GM10248 (cell line): ENCODE measurements around the gene RANBP17.

Experiments used
- CTCF ChIA-PET: fragments of 300-600 bp; sonication (Branson Sonifier 250); formaldehyde crosslinking; extraction: SDS; loops from one replicate; lab custom pipeline; 2021; ENCODE audit warnings: antibody characterized with exemption; lab: Yijun Ruan, JAX
- POLR2A ChIA-PET: fragments of 350-650 bp; sonication (Branson Sonifier 250); formaldehyde crosslinking; extraction: SDS; loops from one replicate; lab custom pipeline; 2020; ENCODE audit warnings: antibody characterized with exemption; lab: Yijun Ruan, JAX
- DNase-seq: peaks from one replicate; pipeline ENCODE4 v3.0.0; 2012; ENCODE audit errors: extremely low spot score
- TF ChIP-seq, protein P1 (sequence below): IDR thresholded peaks from 2 replicates; pipeline ENCODE4 v1.5.1; 2012; ENCODE audit warnings: mild to moderate bottlenecking, low read depth; ENCODE audit errors: extremely low read depth, missing control alignments, control extremely low read depth

The RANBP17 gene

GRCh38 chr5:171323806-171324632, 462.2 kb downstream of the RANBP17 start:
- TF ChIP-seq, protein P1, sequence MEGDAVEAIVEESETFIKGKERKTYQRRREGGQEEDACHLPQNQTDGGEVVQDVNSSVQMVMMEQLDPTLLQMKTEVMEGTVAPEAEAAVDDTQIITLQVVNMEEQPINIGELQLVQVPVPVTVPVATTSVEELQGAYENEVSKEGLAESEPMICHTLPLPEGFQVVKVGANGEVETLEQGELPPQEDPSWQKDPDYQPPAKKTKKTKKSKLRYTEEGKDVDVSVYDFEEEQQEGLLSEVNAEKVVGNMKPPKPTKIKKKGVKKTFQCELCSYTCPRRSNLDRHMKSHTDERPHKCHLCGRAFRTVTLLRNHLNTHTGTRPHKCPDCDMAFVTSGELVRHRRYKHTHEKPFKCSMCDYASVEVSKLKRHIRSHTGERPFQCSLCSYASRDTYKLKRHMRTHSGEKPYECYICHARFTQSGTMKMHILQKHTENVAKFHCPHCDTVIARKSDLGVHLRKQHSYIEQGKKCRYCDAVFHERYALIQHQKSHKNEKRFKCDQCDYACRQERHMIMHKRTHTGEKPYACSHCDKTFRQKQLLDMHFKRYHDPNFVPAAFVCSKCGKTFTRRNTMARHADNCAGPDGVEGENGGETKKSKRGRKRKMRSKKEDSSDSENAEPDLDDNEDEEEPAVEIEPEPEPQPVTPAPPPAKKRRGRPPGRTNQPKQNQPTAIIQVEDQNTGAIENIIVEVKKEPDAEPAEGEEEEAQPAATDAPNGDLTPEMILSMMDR, result no peak
- no peak for DNase-seq
- ChIA-PET CTCF (interaction anchor here (1.2 to 2.0 kb wide), 2 partner anchors 16 to 578 kb away, joined by 4 to 5 read pairs; no protein-coding TSS in a partner anchor), POLR2A (interaction anchor here (0.6 kb wide), 1 partner anchor 1686 kb away, joined by 4 read pairs; no protein-coding TSS in a partner anchor)

GRCh38 chr5:171330021-171330420, 468.2 kb downstream of the RANBP17 start:
- ChIA-PET CTCF (interaction anchor here (1.3 kb wide), 1 partner anchor 12 kb away, joined by 4 read pairs; no protein-coding TSS in a partner anchor), POLR2A (no interaction called here)
- no peak for DNase-seq
- TF ChIP-seq, protein P1, result no peak

- ChIA-PET CTCF (interaction anchor here (0.9 to 1.2 kb wide), 2 partner anchors 14 to 130 kb away, joined by 3 read pairs; no protein-coding TSS in a partner anchor), POLR2A (no interaction called here)
- no peak for DNase-seq
- TF ChIP-seq, protein P1, result no peak
Observed at GRCh38 chr5:171335616-171336015, 473.8 kb downstream of the RANBP17 start.

DNA sequence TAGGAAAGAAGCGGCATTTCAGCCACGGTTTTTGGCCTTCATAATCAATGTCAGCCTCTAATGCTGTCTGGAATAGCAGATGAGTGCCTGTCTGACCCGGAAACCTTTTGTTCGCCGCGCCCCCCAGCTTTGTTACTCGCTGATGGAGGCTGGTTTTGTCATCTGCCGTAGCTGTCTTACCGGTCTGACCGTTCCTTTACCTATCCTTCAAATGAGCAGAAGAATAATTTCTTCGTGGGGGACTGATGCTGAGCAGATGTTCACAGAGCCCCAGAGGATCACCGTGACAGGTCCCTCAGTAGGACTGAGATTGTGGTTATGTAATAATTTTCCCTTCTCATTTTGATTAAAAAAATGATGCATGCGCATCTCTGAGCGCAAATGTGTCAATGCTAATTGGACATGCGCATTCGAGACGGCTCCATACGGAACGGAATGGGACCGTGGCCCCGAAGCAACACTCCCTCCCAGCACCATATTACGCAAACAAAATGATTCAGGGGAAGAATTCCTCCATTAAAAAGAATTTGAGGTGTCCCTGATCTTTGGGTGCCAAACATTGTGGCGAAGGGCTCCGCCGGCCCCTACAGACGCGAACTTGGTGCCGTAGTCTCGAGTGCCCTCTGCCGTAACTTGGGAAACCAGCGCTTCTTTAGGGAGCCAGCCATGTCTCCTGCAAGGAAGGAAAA, 474.8 kb downstream of the RANBP17 start:
- ChIA-PET POLR2A (no interaction called here), CTCF (no interaction called here)
- TF ChIP-seq, protein P1, result peak; percentile 45
- DNase-seq, result no peak

- CTCF ChIA-PET, result no interaction called here
- TF ChIP-seq, protein P1, result no peak
- DNase-seq, result no peak
- POLR2A ChIA-PET, result no interaction called here
Observed at GRCh38 chr5:171337210-171337569, 475.4 kb downstream of the RANBP17 start.

DNA sequence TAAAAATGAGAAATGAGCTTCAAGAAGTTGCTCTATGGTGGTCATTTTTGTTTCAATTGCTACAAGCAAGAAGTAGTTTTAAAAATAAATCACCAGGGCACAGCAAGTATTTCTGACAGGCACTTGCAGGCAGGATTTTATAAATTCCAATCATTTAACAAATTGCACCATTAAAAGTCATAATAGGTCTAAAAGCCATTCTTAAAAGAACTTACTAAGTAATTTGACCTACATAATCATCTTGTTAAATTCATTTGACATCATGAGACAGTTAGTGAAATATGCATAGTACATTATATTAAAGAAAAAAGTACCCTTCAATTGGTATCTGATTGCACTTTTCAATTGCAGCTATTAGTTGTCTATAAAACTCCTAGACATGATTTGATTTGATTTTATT, 478.2 kb downstream of the RANBP17 start:
- CTCF ChIA-PET, result interaction anchor here (1.0 to 1.8 kb wide), 3 partner anchors 16 to 702 kb away, joined by 3 to 5 read pairs (median 4); no protein-coding TSS in a partner anchor
- no peak for DNase-seq
- TF ChIP-seq, protein P1, result no peak
- POLR2A ChIA-PET, result no interaction called here
